ENCODE data around the gene FAM13B. TPM values are rescaled to one million over a fixed set of nuclear protein-coding genes. Genes with fewer than 3 reads are reported as not detected.

The FAM13B gene
- total RNA-seq, 1 donor from 2014 or later: 43.0 TPM

DNA sequence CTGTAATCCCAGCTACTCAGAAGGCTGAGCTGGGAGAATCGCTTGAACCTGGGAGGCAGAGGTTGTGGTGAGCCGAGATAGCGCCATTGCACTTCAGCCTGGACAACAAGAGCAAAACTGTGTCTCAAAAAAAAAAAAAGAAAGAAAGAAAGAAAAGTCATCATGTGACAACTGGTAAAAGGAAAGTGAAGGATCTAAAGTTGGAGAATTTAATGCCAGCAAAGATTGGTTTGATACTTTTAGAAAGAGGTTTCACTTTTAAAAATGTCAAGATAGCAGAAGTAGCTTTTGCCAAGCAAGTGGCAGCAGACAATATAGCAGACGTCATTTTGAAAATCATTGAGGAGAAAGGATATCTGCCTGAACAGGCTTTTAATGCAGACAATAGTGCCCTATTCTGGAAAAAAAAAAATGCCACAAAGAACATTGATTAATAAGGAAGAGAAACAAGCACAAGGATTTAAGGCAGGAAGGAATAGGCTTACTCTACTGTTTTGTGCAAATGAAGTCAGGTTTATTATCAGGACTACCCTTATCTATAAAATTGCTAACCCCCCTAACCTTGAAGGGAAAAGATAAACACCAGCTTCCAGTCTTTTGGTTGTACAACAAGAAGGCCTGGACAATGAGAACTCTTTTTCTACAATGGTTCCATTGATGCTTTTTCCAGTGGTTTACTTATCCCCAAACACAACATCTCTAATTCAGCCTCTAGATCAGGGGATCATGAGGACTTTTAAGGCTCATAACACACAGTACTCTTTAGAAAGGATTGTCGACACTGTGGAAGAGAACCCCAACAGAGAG is 131.7 kb downstream of the FAM13B start:
- no peak for DNase-seq (ENCODE audit: low read depth)

DNA sequence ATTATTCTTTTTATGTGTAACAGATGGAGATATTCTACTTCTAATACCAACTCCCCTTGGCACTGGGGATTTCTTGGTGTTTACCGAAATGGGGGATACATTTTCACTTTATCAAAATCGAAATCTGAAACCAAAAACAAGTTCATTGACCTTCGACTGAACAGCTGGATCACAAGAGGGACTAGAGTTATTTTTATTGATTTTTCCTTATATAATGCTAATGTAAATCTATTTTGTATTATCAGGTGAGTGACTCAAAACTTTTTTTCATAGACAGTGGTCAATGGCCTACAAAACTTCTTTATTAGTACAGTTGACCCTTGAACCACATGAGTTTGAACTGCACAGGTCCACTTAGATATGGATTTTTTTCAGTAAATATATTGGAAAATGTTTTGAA is 133.4 kb downstream of the FAM13B start:
- DNase-seq (ENCODE audit: low read depth): no peak

DNA sequence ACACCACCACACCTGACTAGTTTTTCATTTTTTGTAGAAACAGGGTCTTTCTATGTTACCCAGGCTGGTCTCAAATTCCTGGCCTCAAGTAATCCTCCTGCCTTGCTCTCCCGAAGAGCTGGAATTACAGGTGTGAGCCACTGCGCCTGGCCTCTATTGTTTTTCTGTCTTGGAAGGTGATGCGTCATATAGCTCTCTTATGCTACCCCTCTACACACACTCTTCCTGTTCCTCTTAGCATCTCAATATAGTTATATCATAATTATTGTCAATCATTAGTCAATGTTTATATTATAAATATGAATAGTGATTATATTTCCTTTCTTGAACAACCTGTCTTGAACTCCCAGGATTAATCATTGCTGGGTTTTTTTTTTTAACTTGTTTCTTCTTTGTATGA is 136.3 kb downstream of the FAM13B start:
- DNase-seq (ENCODE audit: low read depth): no peak

DNA sequence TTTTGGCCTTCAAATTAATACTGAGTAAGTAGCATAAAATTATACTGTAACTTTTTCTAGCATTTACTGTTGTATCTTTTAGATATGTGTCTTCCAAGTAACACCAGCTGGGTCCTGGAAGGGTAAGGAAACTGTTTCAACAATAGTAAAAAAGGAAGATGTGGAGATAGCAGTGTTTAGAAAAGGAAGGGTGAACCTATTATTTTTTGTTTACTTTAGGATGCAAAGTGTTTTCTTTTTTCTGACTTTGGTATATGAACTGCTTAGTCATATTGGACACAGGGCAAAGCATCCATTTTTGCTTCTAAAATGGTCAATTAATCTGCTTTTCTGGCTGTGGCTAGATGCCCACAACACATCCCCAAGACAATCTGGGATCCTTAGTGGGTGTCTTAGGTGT is 138.3 kb downstream of the FAM13B start:
- no peak for DNase-seq (ENCODE audit: low read depth)

DNA sequence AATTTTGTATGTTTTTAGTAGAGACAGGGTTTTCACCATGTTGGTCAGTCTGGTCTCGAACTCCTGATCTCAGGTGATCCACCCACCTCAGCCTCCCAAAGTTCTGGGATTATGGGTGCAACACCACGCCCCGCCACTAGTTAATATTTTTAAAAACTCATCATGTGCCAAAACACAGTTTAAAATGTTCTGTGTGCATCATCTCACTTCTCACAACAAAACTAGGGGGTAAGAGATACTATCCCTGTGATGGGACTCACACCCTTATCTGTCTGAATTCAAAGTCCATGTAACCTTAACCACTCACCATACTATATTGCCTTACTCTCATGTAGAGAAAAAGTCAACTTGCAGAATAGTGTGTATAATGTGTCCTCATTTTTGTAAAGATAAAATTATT is 141.0 kb downstream of the FAM13B start:
- no peak for DNase-seq (ENCODE audit: low read depth)

DNA sequence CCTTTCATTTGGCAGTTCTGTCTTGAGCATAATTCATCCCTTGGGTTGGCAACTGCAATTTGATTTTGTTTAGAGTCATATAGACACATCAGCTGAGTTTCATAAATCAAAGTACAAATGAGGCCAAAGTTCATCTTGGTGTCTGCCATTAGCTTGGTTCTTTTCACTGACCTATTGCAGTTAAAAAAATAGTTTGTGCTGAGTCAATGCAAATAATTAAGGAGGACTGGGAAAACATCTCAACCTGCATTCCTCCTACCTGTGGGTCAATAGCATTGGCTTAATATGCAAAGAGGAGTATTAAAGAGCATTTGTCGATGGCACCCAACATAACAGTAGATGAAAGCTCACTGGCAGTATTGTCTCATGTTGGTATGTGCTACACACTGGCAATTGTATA is 142.0 kb downstream of the FAM13B start:
- peak; percentile 20 for DNase-seq (ENCODE audit: low read depth)

DNA sequence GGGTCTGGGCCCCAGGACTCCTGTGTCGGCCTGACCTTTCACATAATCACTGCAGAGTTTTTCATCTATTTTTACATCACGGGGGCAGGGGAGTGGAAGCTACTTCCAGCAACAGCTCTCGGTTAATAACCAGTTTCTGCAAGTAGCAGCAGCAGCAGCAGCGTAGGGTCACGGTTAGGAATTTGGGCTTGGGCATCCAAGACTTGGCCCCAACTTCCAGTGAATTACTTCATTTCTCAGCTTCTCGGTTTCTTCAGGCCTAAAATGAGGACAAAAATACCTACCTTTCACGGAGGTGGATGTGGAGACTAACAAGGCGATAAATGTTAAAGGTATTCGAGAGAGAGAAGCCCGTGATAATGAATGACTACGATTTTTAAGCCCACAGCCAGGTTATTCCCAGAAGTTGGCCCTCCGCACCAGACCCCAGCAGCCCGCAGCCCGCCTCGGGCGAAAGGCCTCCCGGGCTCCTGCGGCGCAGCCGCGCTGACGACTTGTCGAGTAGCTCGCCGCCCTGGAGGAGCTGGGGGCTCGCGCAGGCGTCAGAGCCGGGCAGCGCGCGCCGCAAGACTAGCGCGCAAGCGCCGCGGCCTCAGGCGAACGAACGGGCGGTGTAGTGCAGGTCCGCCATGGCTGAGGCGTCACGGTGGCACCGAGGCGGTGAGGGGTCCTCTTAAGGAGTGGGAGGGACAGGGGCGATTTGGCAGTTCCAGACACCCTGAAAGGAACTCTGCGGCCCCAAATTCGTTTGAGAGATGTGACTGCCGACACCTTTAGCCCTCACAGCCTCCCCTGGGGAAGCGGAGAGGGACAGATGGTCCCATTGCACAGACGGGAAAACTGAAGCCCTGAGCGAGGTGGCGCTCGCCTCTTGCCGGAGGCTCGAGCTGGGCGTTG is 143.8 kb downstream of the FAM13B start, which contains the start of gene PKD2L2:
PKD2L2 (plus strand) TSS at position 595 of the 897 bp plus-strand sequence; CDS start at position 630, 35 bp downstream.
- peak; percentile 61 for DNase-seq (ENCODE audit: low read depth)

DNA sequence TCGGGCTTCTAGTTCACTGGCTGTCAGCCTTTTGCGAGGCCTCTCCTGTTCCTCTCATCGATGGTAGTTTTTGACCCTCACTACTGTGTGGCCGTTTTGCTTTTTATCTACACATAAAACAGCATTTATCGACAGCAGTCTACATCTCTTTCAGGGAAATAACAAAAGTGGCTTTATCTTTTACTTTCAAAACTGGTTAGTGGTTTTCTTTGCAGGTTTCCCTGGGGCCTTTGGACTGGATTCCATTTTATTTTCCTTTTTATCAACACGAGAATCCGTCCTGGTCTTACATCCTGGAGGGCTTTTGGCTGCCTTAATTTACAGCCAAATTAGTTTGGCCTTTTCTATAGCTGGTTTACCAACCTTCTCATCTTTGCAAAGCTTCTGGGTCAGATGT is 144.4 kb downstream of the FAM13B start:
- DNase-seq (ENCODE audit: low read depth): no peak

Other genes with a start within 250 kb of the FAM13B start
- gene MYOT, start 165.2 kb downstream of the FAM13B start, total RNA-seq: not detected in 2 replicates
- gene PKD2L2, start 143.6 kb downstream of the FAM13B start, total RNA-seq: 0.05 TPM in 1 of 2 replicates, not detected in the other
- not detected in 2 replicates for gene WNT8A, start 51.0 kb upstream of the FAM13B start, total RNA-seq
- 7.1 and 17.1 TPM in 2 replicates for gene NME5, start 106.3 kb upstream of the FAM13B start, total RNA-seq
- gene BRD8, start 145.6 kb upstream of the FAM13B start, total RNA-seq: 16.0 and 51.3 TPM in 2 replicates
- 1.3 and 17.9 TPM in 2 replicates for gene KIF20A, start 146.0 kb upstream of the FAM13B start, total RNA-seq
- 31.8 and 35.0 TPM in 2 replicates for gene CDC23, start 180.2 kb upstream of the FAM13B start, total RNA-seq
- not detected in 2 replicates for gene GFRA3, start 241.5 kb upstream of the FAM13B start, total RNA-seq

Data from renal cortical epithelial cell (primary cell).